ENCODE results near the gene SYTL3.

SYTL3 gene

GRCh38 chr6:158743033-158743651 lies 93.3 kb downstream of the SYTL3 start:
- no peak for TF ChIP-seq CTCF (IDR thresholded peaks at IDR 0.05; ENCODE audit: borderline replicate concordance, control extremely low read depth, extremely low read depth, insufficient read depth, missing control alignments)
- in situ Hi-C loops (cut with MboI; ENCODE audit: low sequenced_read_pairs, unreplicated experiment), result no loop called here
- no peak for DNase-seq (ENCODE audit: low spot score)

- DNase-seq (ENCODE audit: low spot score), result no peak
- in situ Hi-C loops (cut with MboI; ENCODE audit: low sequenced_read_pairs, unreplicated experiment), result no loop called here
- TF ChIP-seq CTCF (IDR thresholded peaks at IDR 0.05; ENCODE audit: borderline replicate concordance, control extremely low read depth, extremely low read depth, insufficient read depth, missing control alignments), result no peak
Observed at GRCh38 chr6:158744986-158745430, 95.2 kb downstream of the SYTL3 start.

GRCh38 chr6:158751224-158751623 lies 101.4 kb downstream of the SYTL3 start:
- in situ Hi-C loops (cut with MboI; ENCODE audit: low sequenced_read_pairs, unreplicated experiment), result no loop called here
- DNase-seq (ENCODE audit: low spot score), result no peak
- no peak for TF ChIP-seq CTCF (IDR thresholded peaks at IDR 0.05; ENCODE audit: borderline replicate concordance, control extremely low read depth, extremely low read depth, insufficient read depth, missing control alignments)

- in situ Hi-C loops (cut with MboI; ENCODE audit: low sequenced_read_pairs, unreplicated experiment), result no loop called here
- no peak for TF ChIP-seq CTCF (IDR thresholded peaks at IDR 0.05; ENCODE audit: borderline replicate concordance, control extremely low read depth, extremely low read depth, insufficient read depth, missing control alignments)
- no peak for DNase-seq (ENCODE audit: low spot score)
Observed at GRCh38 chr6:158751921-158752320, 102.1 kb downstream of the SYTL3 start.

GRCh38 chr6:158752613-158753012 lies 102.8 kb downstream of the SYTL3 start:
- no peak for TF ChIP-seq CTCF (IDR thresholded peaks at IDR 0.05; ENCODE audit: borderline replicate concordance, control extremely low read depth, extremely low read depth, insufficient read depth, missing control alignments)
- DNase-seq (ENCODE audit: low spot score), result no peak
- in situ Hi-C loops (cut with MboI; ENCODE audit: low sequenced_read_pairs, unreplicated experiment), result no loop called here

GRCh38 chr6:158753811-158754210 lies 104.0 kb downstream of the SYTL3 start:
- TF ChIP-seq CTCF (IDR thresholded peaks at IDR 0.05; ENCODE audit: borderline replicate concordance, control extremely low read depth, extremely low read depth, insufficient read depth, missing control alignments), result no peak
- in situ Hi-C loops (cut with MboI; ENCODE audit: low sequenced_read_pairs, unreplicated experiment), result no loop called here
- no peak for DNase-seq (ENCODE audit: low spot score)

All from GM13976 (cell line).